ENCODE data around the gene ZNF511.

- TF ChIP-seq CTCF (IDR thresholded peaks at IDR 0.05) (no peak), GTF2I (CRISPR knock-in tag; conservative IDR thresholded peaks at IDR 0.05) (no peak), MLX (CRISPR knock-in tag; IDR thresholded peaks at IDR 0.05) (no peak), PRDM15 (CRISPR knock-in tag; IDR thresholded peaks at IDR 0.05) (no peak), ATF3 (CRISPR knock-in tag; conservative IDR thresholded peaks at IDR 0.05) (no peak)
These were observed 40.5 kb downstream of the ZNF511 start for GRCh38 chr10:133349160-133349568.
